HG03565 (cell line): ENCODE data around the gene IDH3B.

Experiments
- ATAC-seq: cut with Tn5 transposase; IDR thresholded peaks from one replicate; pipeline ENCODE4 v1.9.1; 2021; ENCODE audit warnings: mild to moderate bottlenecking, moderate library complexity; ENCODE audit not compliant: unreplicated experiment

The IDH3B gene

GRCh38 chr20:2658414-2659354, 5.3 kb downstream of the IDH3B start:
- ATAC-seq: no peak

GRCh38 chr20:2657674-2658073, 6.3 kb downstream of the IDH3B start:
- no peak for ATAC-seq

GRCh38 chr20:2657241-2657640, 6.8 kb downstream of the IDH3B start:
- no peak for ATAC-seq

- no peak for ATAC-seq
These were observed 7.4 kb downstream of the IDH3B start for GRCh38 chr20:2656471-2657117.

GRCh38 chr20:2655331-2656116, 8.5 kb downstream of the IDH3B start:
- no peak for ATAC-seq

GRCh38 chr20:2654831-2655230, 9.2 kb downstream of the IDH3B start:
- ATAC-seq: no peak

GRCh38 chr20:2654384-2654822, 9.6 kb downstream of the IDH3B start:
- ATAC-seq: no peak

GRCh38 chr20:2653556-2654383, 10.2 kb downstream of the IDH3B start:
- ATAC-seq: no peak

- ATAC-seq: peak; percentile 18
These were observed 11.1 kb downstream of the IDH3B start for GRCh38 chr20:2652724-2653555.

GRCh38 chr20:2651772-2652723, 12.0 kb downstream of the IDH3B start, which contains the start of gene NOP56:
TSS of gene NOP56 (plus strand) at chr20:2652632. CDS start at chr20:2652661, 29 bp downstream.
- peak; percentile 76 for ATAC-seq

GRCh38 chr20:2643708-2644107, 20.3 kb downstream of the IDH3B start:
- ATAC-seq: no peak

- ATAC-seq: no peak
These were observed 23.1 kb downstream of the IDH3B start for GRCh38 chr20:2640899-2641298.

- ATAC-seq: no peak
These were observed 23.8 kb downstream of the IDH3B start for GRCh38 chr20:2640260-2640659.

- ATAC-seq: no peak
These were observed 26.8 kb downstream of the IDH3B start for GRCh38 chr20:2637246-2637645.

GRCh38 chr20:2633381-2633780, 30.6 kb downstream of the IDH3B start:
- ATAC-seq: no peak

- no peak for ATAC-seq
These were observed 32.8 kb downstream of the IDH3B start for GRCh38 chr20:2631228-2631627.

- no peak for ATAC-seq
These were observed 37.0 kb downstream of the IDH3B start for GRCh38 chr20:2626853-2627541.

- no peak for ATAC-seq
These were observed 39.0 kb downstream of the IDH3B start for GRCh38 chr20:2625062-2625461.
